Measurements from ENCODE around the gene MTPN. TPM values are rescaled to one million over a fixed set of nuclear protein-coding genes. Genes with fewer than 3 reads are reported as not detected.

MTPN gene
- total RNA-seq, 4 donors from 2014 or later, result 66.3 to 94.6 (median 75.0) TPM

DNA sequence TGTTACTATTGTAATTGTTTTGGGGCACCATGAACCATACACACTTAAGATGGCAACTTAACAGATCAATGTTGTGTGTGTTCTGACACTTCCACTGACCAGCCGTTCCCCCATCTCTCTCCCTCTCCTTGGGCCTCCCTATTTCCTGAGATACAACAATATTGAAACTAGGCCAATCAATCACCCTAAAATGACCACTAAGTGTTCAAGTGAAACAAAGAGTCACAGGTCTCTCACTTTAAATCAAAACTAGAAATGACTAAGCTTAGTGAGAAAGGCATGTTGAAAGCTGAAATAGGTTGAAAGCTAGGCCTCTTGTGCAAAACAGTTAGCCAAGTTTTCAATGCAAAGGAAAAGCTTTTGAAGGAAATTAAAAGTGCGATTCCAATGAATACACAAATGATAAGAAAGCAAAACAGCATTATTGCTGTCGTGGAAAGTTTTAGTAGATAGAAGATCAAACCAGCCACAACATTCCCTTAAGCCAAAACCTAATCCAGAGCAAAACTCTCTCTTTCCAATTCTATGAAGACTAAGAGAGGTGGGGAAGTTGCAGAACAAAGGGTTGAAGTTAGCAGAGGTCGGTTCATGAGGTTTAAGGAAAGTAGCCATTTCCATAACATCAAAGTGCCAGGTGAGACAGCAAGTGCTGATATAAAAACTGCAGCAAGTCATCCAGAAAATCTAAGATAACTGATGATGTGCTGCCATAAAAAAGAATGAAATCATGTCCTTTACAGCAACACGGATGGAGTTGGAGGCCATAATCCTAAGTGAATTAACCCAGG is 90.6 kb downstream of the MTPN start:
- Histone ChIP-seq H3K27ac (no peak overlapping the region), H3K9me3 (no peaks in the 10 kb centered on the region), H3K4me3 (no peak overlapping the region), H3K36me3 (no peaks in the 10 kb centered on the region), H3K4me1 (no peaks in the 10 kb centered on the region), H3K27me3 (no peaks in the 10 kb centered on the region)
- TF ChIP-seq, protein P1, sequence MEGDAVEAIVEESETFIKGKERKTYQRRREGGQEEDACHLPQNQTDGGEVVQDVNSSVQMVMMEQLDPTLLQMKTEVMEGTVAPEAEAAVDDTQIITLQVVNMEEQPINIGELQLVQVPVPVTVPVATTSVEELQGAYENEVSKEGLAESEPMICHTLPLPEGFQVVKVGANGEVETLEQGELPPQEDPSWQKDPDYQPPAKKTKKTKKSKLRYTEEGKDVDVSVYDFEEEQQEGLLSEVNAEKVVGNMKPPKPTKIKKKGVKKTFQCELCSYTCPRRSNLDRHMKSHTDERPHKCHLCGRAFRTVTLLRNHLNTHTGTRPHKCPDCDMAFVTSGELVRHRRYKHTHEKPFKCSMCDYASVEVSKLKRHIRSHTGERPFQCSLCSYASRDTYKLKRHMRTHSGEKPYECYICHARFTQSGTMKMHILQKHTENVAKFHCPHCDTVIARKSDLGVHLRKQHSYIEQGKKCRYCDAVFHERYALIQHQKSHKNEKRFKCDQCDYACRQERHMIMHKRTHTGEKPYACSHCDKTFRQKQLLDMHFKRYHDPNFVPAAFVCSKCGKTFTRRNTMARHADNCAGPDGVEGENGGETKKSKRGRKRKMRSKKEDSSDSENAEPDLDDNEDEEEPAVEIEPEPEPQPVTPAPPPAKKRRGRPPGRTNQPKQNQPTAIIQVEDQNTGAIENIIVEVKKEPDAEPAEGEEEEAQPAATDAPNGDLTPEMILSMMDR (IDR thresholded peaks at IDR 0.05), result no peak
- no peak for TF ChIP-seq EP300 (IDR thresholded peaks at IDR 0.05)
- no peak for TF ChIP-seq POLR2A (IDR thresholded peaks at IDR 0.05)
- 74 to 81% methylated on average over 5 of the region's 5 CpGs for WGBS, 2 donors
- DNase-seq (ENCODE audit: low spot score in 2 of 2), result no peak

DNA sequence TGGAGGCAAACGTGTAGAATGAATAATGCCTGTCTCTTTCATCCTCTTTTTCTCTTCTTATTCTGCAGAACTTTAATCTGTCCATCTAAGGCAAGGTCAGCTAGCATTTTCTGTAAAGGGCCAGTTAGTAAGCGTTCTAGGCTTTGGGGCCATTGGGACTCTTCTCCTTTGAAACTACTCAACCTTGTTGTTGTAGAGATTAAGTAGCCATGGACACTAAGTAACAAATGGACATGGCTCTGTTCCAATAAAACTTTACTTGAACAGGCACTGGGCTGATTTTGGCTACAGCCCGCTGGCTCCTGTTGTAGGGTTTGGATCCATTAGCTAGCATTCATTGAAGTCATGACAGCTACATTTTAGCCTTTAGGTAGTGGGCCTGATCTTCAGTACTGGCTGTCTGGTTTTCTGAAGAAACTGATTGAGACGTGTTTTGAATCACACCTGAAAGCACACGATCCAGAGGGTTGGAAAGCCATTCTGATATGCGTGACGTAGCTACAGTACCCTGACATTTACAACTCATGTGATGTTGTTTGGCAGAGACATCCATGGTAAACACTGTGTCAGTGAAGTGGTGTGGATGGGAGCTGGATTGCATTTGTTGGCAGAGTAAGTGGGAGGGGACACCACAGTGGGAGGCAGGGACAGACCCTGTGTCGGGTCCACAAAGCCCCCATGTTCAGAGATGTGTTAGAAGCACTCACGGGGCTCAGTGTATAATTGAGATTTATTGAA is 92.5 kb downstream of the MTPN start:
- H3K27ac ChIP-seq, result no peak overlapping the region
- no peaks in the 10 kb centered on the region for H3K4me1 ChIP-seq
- no peak for DNase-seq (ENCODE audit: low spot score in 2 of 2)
- TF ChIP-seq, protein P1 (IDR thresholded peaks at IDR 0.05), result no peak
- TF ChIP-seq EP300 (IDR thresholded peaks at IDR 0.05) (no peak), POLR2A (IDR thresholded peaks at IDR 0.05) (no peak)
- H3K9me3 ChIP-seq, result no peaks in the 10 kb centered on the region
- H3K4me3 ChIP-seq, result no peak overlapping the region
- H3K36me3 ChIP-seq, result no peaks in the 10 kb centered on the region
- no peaks in the 10 kb centered on the region for H3K27me3 ChIP-seq
- 75 to 81% methylated on average over 9 of the region's 9 CpGs for WGBS, 2 donors

DNA sequence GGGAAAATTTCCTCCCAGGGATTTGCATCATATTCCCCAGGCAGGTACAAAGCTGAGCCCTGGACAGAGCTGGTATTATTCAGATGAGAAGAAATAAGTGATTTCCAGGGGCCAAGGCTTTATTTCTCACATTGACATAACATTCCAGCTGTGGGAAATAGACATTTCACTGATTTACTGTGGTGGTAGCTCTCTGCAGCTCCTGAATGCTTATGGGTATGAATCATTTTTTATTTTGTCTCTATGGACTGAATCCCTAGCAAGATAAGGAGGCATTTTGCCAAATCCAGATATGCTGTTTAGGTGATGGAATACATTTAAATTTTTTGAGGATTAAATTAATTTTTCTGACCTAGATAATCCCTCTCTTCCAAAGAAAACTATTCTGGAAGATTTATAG is 97.9 kb downstream of the MTPN start:
- H3K4me1 ChIP-seq, result no peaks in the 10 kb centered on the region
- no peaks in the 10 kb centered on the region for H3K36me3 ChIP-seq
- DNase-seq (ENCODE audit: low spot score in 2 of 2), result no peak
- TF ChIP-seq POLR2A (IDR thresholded peaks at IDR 0.05) (no peak), EP300 (IDR thresholded peaks at IDR 0.05) (no peak)
- TF ChIP-seq, protein P1 (IDR thresholded peaks at IDR 0.05), result no peak
- no peaks in the 10 kb centered on the region for H3K9me3 ChIP-seq
- H3K27me3 ChIP-seq, result no peaks in the 10 kb centered on the region
- no peak overlapping the region for H3K27ac ChIP-seq
- H3K4me3 ChIP-seq, result no peak overlapping the region

DNA sequence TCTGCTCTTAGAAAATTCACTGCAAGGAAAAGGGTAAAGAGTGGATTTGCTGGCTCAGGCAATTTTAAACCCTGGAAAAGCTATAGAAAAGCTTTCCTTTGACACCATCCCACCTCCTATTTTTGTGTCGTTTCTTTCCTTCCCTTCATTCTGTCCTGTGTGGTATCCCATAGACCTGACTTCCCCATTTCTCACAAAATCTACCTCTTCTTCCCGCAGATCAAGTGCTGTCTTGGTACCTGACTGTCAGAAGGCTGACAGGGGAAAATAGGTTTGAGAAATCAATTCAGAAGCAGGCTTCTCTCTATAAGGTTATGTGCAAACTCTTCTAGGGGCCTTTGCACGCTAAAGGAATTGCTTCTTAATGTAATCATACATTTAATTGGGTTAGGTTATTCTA is 98.9 kb downstream of the MTPN start:
- Histone ChIP-seq H3K36me3 (no peaks in the 10 kb centered on the region), H3K4me3 (no peak overlapping the region), H3K27me3 (no peaks in the 10 kb centered on the region), H3K27ac (no peak overlapping the region), H3K4me1 (no peaks in the 10 kb centered on the region), H3K9me3 (peaks cover 0 to 5% (median 0%) of the 10 kb centered on the region in 4 donors)
- TF ChIP-seq EP300 (IDR thresholded peaks at IDR 0.05) (no peak), POLR2A (IDR thresholded peaks at IDR 0.05) (no peak)
- TF ChIP-seq, protein P1 (IDR thresholded peaks at IDR 0.05), result no peak
- no peak for DNase-seq (ENCODE audit: low spot score in 2 of 2)
- WGBS, 2 donors, result 85 to 89% methylated on average over 3 of the region's 3 CpGs

DNA sequence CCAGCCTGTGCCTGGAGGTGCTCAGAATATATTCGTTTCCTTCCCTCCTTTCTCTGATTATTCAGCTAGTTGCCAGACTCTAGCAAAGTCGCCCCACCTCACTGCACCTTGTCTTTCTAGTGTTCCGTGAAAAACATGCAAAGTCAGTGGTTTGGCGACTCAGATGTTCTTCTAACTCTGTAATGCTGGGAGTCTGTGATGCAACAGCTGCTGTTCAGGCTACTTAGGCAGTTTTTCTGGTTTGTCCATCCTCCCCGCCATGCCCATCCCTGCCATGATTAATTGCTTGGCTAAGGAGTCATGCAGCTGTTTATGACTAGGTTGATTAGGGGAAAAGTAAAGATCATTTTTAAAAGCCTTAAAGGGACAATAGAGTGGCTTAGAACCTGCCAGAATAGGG is 99.4 kb downstream of the MTPN start:
- 76 to 80% methylated on average over 5 of the region's 5 CpGs for WGBS, 2 donors
- no peak overlapping the region for H3K27ac ChIP-seq
- H3K9me3 ChIP-seq, result peaks cover 0 to 5% (median 0%) of the 10 kb centered on the region in 4 donors
- TF ChIP-seq, protein P1 (IDR thresholded peaks at IDR 0.05), result no peak
- TF ChIP-seq POLR2A (IDR thresholded peaks at IDR 0.05), result no peak
- no peak for TF ChIP-seq EP300 (IDR thresholded peaks at IDR 0.05)
- no peaks in the 10 kb centered on the region for H3K27me3 ChIP-seq
- no peak for DNase-seq (ENCODE audit: low spot score in 2 of 2)
- no peaks in the 10 kb centered on the region for H3K4me1 ChIP-seq
- H3K36me3 ChIP-seq, result no peaks in the 10 kb centered on the region
- H3K4me3 ChIP-seq, result no peak overlapping the region
